K562 (cell line): ENCODE measurements around the gene ANK3.

Experiments used
- CBFA2T2 ChIP-seq: fragments of 450-650 bp; conservative IDR thresholded peaks from 2 replicates; pipeline ENCODE4 v1.6.1; 2017; ENCODE audit warnings: mild to moderate bottlenecking
- CHD2 ChIP-seq: IDR thresholded peaks from 2 replicates; pipeline ENCODE4 v1.6.1; 2011; ENCODE audit warnings: low read depth, low read length
- GABPA ChIP-seq: fragments of 200-800 bp; sonication (Bioruptor generic); conservative IDR thresholded peaks from 2 replicates; pipeline ENCODE4 v1.6.1; 2016; ENCODE audit warnings: low read depth, missing genetic modification characterization, missing compliant biosample characterization

GRCh38 chr10:59985639-59986038, 404.0 kb downstream of the ANK3 start:
- TF ChIP-seq CBFA2T2 (no peak), GABPA (no peak), CHD2 (no peak)
